HEK293T (cell line): ENCODE results near the gene NFIX.

Experiments used
- CTCF ChIA-PET: fragments of 350-600 bp; formaldehyde crosslinking; extraction: SDS; loops from one replicate; lab custom pipeline; 2021; ENCODE audit warnings: antibody characterized with exemption, inconsistent platforms; lab: Yijun Ruan, JAX
- POLR2A ChIA-PET: fragments of 350-600 bp; formaldehyde crosslinking; extraction: SDS; loops from one replicate; lab custom pipeline; 2020; ENCODE audit warnings: antibody characterized with exemption, inconsistent platforms; lab: Yijun Ruan, JAX
- DNase-seq: peaks from one replicate; pipeline ENCODE4 v3.0.0; 2012; ENCODE audit warnings: mixed read lengths; ENCODE audit errors: extremely low spot score
- ARNT ChIP-seq: fragments of 450-650 bp; IDR thresholded peaks from 2 replicates; pipeline ENCODE4 v1.6.1; 2017; ENCODE audit warnings: mild to moderate bottlenecking
- BHLHE40 ChIP-seq: fragments of 450-650 bp; IDR thresholded peaks from 2 replicates; pipeline ENCODE4 v1.6.1; 2016; ENCODE audit warnings: mild to moderate bottlenecking, moderate library complexity, borderline replicate concordance
- CTBP1 ChIP-seq: fragments of 450-650 bp; IDR thresholded peaks from 2 replicates; pipeline ENCODE4 v1.6.1; 2016; ENCODE audit warnings: borderline replicate concordance
- ELF4 ChIP-seq: fragments of 450-650 bp; IDR thresholded peaks from 2 replicates; pipeline ENCODE4 v1.6.1; 2017; ENCODE audit warnings: antibody characterized with exemption
- FOXA1 ChIP-seq: fragments of 450-650 bp; IDR thresholded peaks from 2 replicates; pipeline ENCODE4 v1.6.1; 2016; ENCODE audit warnings: mild to moderate bottlenecking
- FOXK2 ChIP-seq: fragments of 450-650 bp; IDR thresholded peaks from 2 replicates; pipeline ENCODE4 v1.6.1; 2016; ENCODE audit warnings: mild to moderate bottlenecking
- FOXM1 ChIP-seq: fragments of 450-650 bp; IDR thresholded peaks from 2 replicates; pipeline ENCODE4 v1.6.1; 2017; ENCODE audit warnings: mild to moderate bottlenecking, borderline replicate concordance
- HDGF ChIP-seq: fragments of 450-650 bp; IDR thresholded peaks from 2 replicates; pipeline ENCODE4 v1.6.1; 2017; ENCODE audit warnings: antibody characterized with exemption, borderline replicate concordance
- L3MBTL2 ChIP-seq: fragments of 450-650 bp; conservative IDR thresholded peaks from 2 replicates; pipeline ENCODE4 v1.6.1; 2016; ENCODE audit warnings: mild to moderate bottlenecking
- LEF1 ChIP-seq: fragments of 450-650 bp; IDR thresholded peaks from 2 replicates; pipeline ENCODE4 v1.6.1; 2017; ENCODE audit warnings: mild to moderate bottlenecking, borderline replicate concordance
- NFRKB ChIP-seq: fragments of 450-650 bp; IDR thresholded peaks from 2 replicates; pipeline ENCODE4 v1.6.1; 2016; ENCODE audit warnings: mild to moderate bottlenecking, moderate library complexity
- PKNOX1 ChIP-seq: fragments of 450-650 bp; IDR thresholded peaks from 2 replicates; pipeline ENCODE4 v1.6.1; 2016
- SP1 ChIP-seq: fragments of 450-650 bp; IDR thresholded peaks from 2 replicates; pipeline ENCODE4 v1.6.1; 2017
- SUZ12 ChIP-seq: fragments of 450-650 bp; IDR thresholded peaks from 2 replicates; pipeline ENCODE4 v1.6.1; 2016; ENCODE audit warnings: mild to moderate bottlenecking
- TARDBP ChIP-seq: fragments of 450-650 bp; IDR thresholded peaks from 2 replicates; pipeline ENCODE4 v1.6.1; 2016
- ZNF384 ChIP-seq: fragments of 450-650 bp; IDR thresholded peaks from 2 replicates; pipeline ENCODE4 v1.6.1; 2016

NFIX gene

DNA sequence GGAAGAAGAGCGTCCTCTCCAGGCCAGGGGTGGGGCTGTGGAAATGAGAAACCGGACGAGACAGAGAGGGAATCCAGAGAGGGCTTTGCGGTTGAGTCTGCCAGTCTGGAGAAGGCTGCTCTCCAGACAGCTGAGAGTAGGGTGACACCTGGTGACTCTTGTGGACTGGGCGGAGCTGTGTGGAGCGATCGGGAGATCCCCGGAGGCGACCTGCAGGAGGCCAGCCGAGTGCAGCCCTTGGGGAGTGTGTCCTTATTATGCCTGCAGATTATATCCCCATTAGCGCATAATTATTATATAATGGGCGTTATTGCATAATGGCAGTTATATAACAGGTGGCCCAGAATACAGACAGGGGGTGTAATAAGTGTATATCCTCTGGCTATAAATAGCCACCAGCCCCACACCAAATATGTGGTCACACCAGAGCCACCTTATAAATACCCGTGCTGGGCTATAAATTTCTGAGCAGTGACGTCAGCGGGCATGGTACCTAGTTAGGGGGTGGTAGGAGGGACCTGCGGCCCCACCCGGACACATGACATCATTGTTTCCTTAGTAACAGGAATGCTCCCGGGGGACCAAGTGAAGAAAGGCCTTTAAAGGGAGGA, 41.2 kb downstream of the NFIX start:
- TF ChIP-seq ARNT (no peak), CTBP1 (no peak), PKNOX1 (no peak), FOXA1 (no peak), ZNF384 (no peak), LEF1 (no peak), FOXK2 (no peak), NFRKB (no peak), FOXM1 (no peak), TARDBP (no peak), SUZ12 (no peak)
- DNase-seq: peak; percentile 43
- CTCF ChIA-PET: no interaction called here
- POLR2A ChIA-PET: no interaction called here

- CTCF ChIA-PET: interaction anchor here (0.6 kb wide), 1 partner anchor 19 kb away, joined by 3 read pairs; no protein-coding TSS in a partner anchor
These were observed 41.9 kb downstream of the NFIX start for GRCh38 chr19:13037161-13037560.

GRCh38 chr19:13037731-13038130, 42.5 kb downstream of the NFIX start:
- CTCF ChIA-PET: no interaction called here
- POLR2A ChIA-PET: no interaction called here
- no peak for TF ChIP-seq HDGF
- TF ChIP-seq NFRKB: no peak
- no peak for TF ChIP-seq FOXA1
- no peak for TF ChIP-seq CTBP1
- TF ChIP-seq SP1: no peak
- no peak for TF ChIP-seq ELF4
- no peak for TF ChIP-seq L3MBTL2
- TF ChIP-seq LEF1: no peak
- TF ChIP-seq FOXK2: no peak
- no peak for TF ChIP-seq TARDBP
- no peak for TF ChIP-seq SUZ12
- no peak for TF ChIP-seq BHLHE40
- DNase-seq: no peak

More at GRCh38 chr19:13037161-13037560, 41.9 kb downstream of the NFIX start:
- DNase-seq: no peak
- POLR2A ChIA-PET: no interaction called here
- TF ChIP-seq LEF1: no peak
- no peak for TF ChIP-seq ZNF384

DNA sequence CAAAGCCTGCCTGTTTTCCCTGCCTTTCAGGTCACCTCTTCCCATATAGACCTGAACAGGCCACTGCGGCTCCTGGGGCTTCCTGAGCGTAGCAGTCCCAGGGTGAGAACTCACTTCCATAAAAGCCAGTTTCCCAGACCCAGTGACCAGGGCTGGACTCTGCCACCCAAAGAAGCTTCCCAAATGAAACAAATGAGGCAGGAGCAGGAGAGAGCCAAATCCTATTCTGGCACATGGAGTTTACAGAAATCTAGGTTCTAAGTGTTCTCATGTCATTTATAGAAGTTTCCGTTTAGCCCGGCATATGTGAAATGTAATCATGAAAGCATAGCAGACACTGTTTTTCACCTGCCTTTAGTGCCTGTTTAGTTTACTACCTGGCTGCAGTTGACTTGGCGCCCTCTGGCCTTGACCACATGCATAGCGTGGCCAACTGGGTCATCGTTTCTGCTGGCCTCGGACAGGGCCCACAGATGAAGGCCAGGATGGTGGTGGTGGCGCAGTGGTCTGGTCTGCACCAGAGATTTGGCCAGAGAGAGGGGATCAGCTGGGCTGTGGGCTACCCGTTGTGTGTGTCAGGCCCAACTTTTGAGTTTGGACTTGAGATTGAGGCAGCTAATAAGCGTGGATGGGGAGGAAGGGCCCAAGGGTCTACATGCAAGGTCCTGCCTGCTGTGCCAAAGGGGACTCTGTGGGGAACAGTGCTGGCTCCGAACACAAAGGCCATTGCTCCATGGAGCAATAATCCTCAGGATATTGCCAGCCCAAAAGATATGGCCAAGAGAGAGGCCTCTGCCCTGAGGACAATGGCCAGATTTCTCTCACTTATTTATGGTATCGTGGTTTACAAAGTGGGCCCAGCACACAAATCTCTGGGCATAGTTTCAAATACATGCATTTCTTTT, 43.3 kb downstream of the NFIX start:
- CTCF ChIA-PET: interaction anchor here (0.8 kb wide), 1 partner anchor 16 kb away, joined by 3 read pairs; no protein-coding TSS in a partner anchor
- POLR2A ChIA-PET: no interaction called here
- TF ChIP-seq ARNT (no peak), FOXM1 (no peak), SUZ12 (no peak), NFRKB (no peak), PKNOX1 (no peak), LEF1 (no peak), ZNF384 (no peak), FOXK2 (no peak), TARDBP (no peak), HDGF (no peak), SP1 (no peak)
- no peak for DNase-seq

DNA sequence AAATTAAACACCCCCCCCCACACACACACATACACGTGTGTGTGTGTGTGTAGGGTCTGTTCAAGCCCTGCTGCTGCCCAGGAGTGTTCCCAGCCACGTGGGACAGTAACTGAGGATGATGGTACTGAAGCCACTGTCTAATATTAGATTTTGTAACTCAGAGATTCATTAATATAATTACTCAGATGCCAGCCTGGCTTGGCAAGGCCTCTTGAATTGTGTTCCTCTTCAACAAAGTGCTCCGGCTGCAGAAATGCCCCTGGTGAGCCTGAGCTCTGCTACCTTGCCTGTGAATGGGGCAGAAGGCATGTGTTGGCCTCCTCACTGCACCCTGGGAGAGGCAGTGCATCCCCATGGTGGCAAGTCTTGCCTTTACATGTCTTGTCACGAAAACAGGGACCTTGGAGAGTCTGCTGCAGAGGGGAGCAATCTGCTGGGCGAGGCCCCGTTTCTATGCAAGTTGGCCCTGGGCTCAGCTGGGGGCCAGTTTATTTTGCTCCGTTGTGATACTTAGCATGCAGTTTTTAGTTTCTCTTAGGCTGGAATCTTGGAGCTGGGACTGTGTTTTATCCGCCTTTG, 44.0 kb downstream of the NFIX start:
- no peak for DNase-seq
- TF ChIP-seq LEF1 (no peak), ARNT (no peak), L3MBTL2 (no peak), NFRKB (no peak), FOXK2 (no peak), FOXA1 (no peak), BHLHE40 (no peak), FOXM1 (no peak), ELF4 (no peak), HDGF (no peak)
- CTCF ChIA-PET: interaction anchor here (0.8 kb wide), 1 partner anchor 15 kb away, joined by 3 read pairs; no protein-coding TSS in a partner anchor
- POLR2A ChIA-PET: no interaction called here

DNA sequence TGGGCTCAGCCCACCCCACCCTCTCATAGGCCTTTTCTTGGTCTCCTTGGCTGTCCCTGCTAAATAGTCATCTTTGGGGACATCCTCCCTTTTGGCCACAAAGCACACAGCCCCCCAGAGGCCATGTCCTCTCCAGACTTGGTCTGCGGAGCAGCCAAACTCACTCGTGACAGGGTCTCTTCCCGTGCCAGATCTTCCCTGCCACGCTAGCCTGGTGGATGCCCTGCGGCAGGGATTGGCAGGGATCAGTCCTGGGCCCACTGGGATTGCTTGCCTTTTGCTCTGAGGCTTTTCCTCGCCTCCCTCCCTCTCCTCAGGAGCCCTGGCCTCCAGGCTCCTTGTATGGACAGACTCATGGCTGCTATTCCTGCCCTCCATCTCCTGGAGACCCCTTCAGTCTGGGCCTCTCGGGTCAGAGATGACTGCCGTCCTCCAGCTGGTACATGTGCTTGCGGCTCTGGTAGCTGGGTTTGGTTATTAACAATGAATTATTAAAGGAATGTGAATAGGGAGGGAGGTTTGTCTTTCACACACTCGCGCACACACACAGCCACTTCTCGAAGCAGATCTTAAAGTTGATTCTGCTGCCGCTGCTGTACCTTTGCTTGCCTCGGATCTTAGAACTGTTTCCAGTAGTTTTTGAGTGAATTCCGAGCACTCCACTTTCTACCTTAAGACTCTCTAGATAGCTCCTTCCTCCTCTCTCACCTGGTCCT, 45.1 kb downstream of the NFIX start:
- no peak for DNase-seq
- ChIA-PET CTCF (interaction anchor here (0.7 kb wide), 1 partner anchor 29 kb away, joined by 3 read pairs; no protein-coding TSS in a partner anchor), POLR2A (interaction anchor here (1.5 kb wide), 1 partner anchor 15 kb away, joined by 3 read pairs; no protein-coding TSS in a partner anchor)
- TF ChIP-seq CTBP1 (no peak), ZNF384 (no peak)
